GM12892 (cell line): ENCODE data around the gene CAGE1.
"Not testable (repeated sequence)": the region's sequence is repeated elsewhere in the genome, so short reads cannot be mapped to it uniquely, and the experiment has no call there.

ENCODE experiments used
- POLR2A ChIP-seq: IDR thresholded peaks from 2 replicates; pipeline ENCODE4 v1.6.1; 2011; ENCODE audit warnings: low read depth, low read length, control low read depth
- POLR2AphosphoS5 ChIP-seq: IDR thresholded peaks from 2 replicates; pipeline ENCODE4 v1.6.1; 2011; ENCODE audit warnings: low read depth, low read length, control low read depth

- TF ChIP-seq POLR2AphosphoS5, POLR2A: not testable (repeated sequence)
These were observed 37.6 kb downstream of the CAGE1 start for GRCh38 chr6:7351916-7352315.
